HFFc6 (cell line): Measurements from ENCODE around the gene CEP76. TPM values are rescaled to one million over a fixed set of nuclear protein-coding genes. Genes with fewer than 3 reads are reported as not detected.

Experiments
- DNase-seq: peaks from one replicate; pipeline ENCODE4 v3.0.0-alpha.2; 2018
- H3K27ac Mint-ChIP-seq: 2 replicates; pipeline ENCODE4 v1.8.0; 2020; ENCODE audit warnings: mild to moderate bottlenecking, mixed read lengths
- H3K27me3 Mint-ChIP-seq: 2 replicates; pipeline ENCODE4 v1.8.0; 2021; ENCODE audit warnings: mild to moderate bottlenecking, moderate library complexity, mixed read lengths; ENCODE audit not compliant: insufficient read depth
- H3K36me3 Mint-ChIP-seq: 2 replicates; pipeline ENCODE4 v1.8.0; 2021; ENCODE audit warnings: low read depth, mixed read lengths
- H3K4me1 Mint-ChIP-seq: 2 replicates; pipeline ENCODE4 v1.8.0; 2020; ENCODE audit warnings: low read depth, mixed read lengths
- H3K4me3 Mint-ChIP-seq: 2 replicates; pipeline ENCODE4 v1.8.0; 2020; ENCODE audit warnings: mild to moderate bottlenecking, moderate library complexity, mixed read lengths
- H3K9me3 Mint-ChIP-seq: 2 replicates; pipeline ENCODE4 v1.8.0; 2020; ENCODE audit warnings: mild to moderate bottlenecking, mixed read lengths
- total RNA-seq, 6 experiments: library from RNA; stranded (reverse); fragmentation: NEBNext Ultra II Directional; extraction: Animal tissue kit (Norgen Biotek cat#: 25700); gene quantifications; 2 replicates in 1 of 6; 3 replicates in 5 of 6; pipeline ENCODE4 v1.2.3, GENCODE V29; 2021
- TF ChIP-seq, protein P1 (sequence below): fragments of 200-600 bp; sonication (generic); IDR thresholded peaks from 2 replicates; pipeline ENCODE4 v1.5.0; 2021; ENCODE audit warnings: antibody characterized with exemption, mild to moderate bottlenecking

The CEP76 gene
- total RNA-seq, 6 experiments from 2014 or later = 5.5 to 8.0 (median 7.6) TPM

DNA sequence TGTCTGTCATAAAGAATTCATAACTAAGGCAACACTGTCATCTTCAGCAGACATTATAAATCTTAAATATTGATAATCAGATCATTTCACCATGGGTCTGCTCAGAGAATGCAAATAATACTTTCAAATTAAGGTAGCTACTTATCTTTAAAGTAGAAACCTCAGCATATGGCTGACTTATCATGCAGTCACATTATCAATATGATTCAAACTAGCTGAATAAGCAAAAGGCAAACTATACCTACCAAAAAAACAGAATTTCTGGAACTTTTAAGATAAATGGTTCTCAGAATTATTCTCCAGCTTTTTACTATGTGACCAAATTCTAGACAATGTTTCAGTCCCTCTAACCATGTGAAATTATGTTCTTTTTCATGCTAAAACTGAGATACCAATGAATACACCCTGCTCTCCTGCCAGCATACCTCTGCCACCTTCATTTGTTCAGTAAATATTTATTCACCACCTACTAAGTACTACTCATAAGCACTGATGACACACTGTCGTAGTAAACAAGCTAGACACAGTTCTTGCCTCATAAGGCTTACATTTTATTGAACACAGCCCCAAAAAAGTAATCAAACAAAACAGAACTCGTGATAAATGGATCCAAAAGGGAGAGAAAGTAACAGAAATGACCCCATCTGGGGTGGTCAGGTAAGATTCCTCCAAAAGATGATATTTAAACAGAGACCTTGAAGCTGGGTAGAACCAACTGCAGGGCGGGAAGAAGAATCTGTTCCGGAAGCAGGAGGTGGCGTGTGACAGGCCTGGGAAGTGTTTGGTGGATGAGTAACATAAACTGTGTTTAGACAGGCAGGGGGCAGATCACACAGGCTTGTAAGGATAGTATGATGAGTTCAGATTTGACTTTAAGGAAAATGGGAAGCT is 62.3 kb downstream of the CEP76 start:
- H3K27me3 Mint-ChIP-seq = peaks cover 1% of the 10 kb centered on the region; the same call in 1 of the 2 replicates
- peak; percentile 77 for DNase-seq

DNA sequence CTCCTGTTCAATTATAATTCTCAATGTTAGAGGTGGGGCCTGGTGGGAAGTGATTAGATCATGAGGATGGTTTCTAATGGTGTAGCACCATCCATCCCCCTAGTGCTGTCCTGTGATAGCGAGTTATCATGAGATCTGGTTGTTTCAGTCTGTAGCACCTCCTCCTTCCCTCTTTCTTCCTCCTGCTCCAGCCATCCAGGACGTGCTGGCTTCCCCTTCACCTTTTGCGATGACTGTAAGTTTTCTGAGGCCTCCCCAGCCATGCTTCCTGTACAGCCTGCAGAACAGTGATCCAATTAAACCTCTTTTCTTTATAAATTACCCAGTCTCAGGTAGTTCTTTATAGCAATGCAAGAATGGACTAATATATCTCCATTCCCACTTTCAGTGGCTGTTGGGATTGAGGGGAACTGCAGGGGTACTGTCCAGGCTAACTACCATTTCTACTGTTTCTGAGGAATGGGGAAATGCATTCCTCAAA is 63.8 kb downstream of the CEP76 start:
- Mint-ChIP-seq H3K27me3 (peaks cover 1% of the 10 kb centered on the region; the same call in 1 of the 2 replicates), H3K4me3 (peak overlapping the region; percentile 4; the same call in 1 of the 2 replicates), H3K9me3 (no peaks in the 10 kb centered on the region), H3K27ac (peak overlapping the region; percentile 90), H3K4me1 (peaks cover 61% of the 10 kb centered on the region), H3K36me3 (peaks cover 4% of the 10 kb centered on the region)
- DNase-seq = no peak
- TF ChIP-seq, protein P1, sequence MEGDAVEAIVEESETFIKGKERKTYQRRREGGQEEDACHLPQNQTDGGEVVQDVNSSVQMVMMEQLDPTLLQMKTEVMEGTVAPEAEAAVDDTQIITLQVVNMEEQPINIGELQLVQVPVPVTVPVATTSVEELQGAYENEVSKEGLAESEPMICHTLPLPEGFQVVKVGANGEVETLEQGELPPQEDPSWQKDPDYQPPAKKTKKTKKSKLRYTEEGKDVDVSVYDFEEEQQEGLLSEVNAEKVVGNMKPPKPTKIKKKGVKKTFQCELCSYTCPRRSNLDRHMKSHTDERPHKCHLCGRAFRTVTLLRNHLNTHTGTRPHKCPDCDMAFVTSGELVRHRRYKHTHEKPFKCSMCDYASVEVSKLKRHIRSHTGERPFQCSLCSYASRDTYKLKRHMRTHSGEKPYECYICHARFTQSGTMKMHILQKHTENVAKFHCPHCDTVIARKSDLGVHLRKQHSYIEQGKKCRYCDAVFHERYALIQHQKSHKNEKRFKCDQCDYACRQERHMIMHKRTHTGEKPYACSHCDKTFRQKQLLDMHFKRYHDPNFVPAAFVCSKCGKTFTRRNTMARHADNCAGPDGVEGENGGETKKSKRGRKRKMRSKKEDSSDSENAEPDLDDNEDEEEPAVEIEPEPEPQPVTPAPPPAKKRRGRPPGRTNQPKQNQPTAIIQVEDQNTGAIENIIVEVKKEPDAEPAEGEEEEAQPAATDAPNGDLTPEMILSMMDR = no peak

More for the DNA sequence above, 62.3 kb downstream of the CEP76 start:
- H3K27ac Mint-ChIP-seq = peak overlapping the region; percentile 84
- peaks cover 77% of the 10 kb centered on the region for H3K4me1 Mint-ChIP-seq
- TF ChIP-seq, protein P1 = no peak; the same call in 1 of the 2 replicates
- H3K4me3 Mint-ChIP-seq = peak overlapping the region; percentile 69
- H3K9me3 Mint-ChIP-seq = no peaks in the 10 kb centered on the region
- H3K36me3 Mint-ChIP-seq = peaks cover 4% of the 10 kb centered on the region

DNA sequence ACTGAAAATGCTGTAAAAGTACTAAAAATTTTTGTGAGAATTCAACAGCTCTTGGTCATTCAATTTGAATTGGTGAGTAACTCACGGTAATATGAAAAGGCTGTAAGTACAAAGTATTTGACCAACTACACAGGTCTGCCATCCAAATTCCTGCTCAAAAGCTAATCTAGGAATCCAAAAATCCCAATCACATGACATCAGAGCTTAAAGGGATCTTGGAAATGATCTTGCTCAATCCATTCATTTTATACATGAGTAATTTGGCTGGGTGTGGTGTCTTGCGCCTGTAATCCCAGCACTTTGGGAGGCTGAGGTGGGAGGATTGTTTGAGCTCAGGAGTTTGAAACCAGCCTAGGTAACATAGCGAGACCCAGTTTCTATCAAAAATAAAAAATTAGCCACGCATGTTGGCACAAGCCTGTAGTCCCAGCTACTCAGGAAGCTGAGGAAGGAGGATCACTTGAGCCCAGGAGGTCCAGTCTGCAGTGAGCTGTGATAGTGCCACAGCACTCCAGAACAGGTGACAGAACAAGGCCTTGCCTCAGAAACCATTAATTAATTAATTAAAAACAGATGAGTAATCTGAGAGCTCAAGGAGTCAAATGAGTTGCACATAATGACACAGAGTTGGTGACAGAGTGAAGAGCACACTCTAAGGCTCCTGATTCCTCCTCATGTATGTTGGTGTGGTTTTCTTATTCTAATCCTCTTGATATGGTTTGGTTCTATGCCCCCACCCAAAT is 64.5 kb downstream of the CEP76 start:
- Mint-ChIP-seq H3K27ac (peak overlapping the region; percentile 90), H3K4me3 (peak overlapping the region; percentile 43; the same call in 1 of the 2 replicates), H3K36me3 (peaks cover 4% of the 10 kb centered on the region), H3K27me3 (peaks cover 1% of the 10 kb centered on the region; the same call in 1 of the 2 replicates), H3K9me3 (no peaks in the 10 kb centered on the region), H3K4me1 (peaks cover 55% of the 10 kb centered on the region)
- TF ChIP-seq, protein P1 = no peak
- peak; percentile 68 for DNase-seq

DNA sequence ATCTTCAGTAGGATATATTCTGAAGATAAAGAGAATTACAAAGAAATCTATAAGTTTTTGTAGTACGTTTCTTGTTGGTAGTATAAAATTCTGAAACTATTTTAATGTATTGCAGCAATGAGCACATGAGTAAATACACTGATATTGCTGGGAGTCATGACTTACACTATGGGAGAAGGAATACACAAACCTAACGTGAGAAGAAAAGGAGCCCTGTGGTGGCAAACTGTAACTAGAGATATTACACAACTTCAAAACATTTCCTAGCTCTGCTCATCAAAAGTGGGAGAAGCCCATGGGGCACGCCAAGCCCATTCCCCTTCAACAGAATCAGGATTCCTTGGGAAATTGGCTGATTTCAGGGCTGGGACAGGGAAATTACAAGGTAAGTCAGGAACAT is 65.1 kb downstream of the CEP76 start:
- no peaks in the 10 kb centered on the region for H3K9me3 Mint-ChIP-seq
- peaks cover 49% of the 10 kb centered on the region for H3K4me1 Mint-ChIP-seq
- H3K4me3 Mint-ChIP-seq = no peak overlapping the region
- peaks cover 1% of the 10 kb centered on the region; the same call in 1 of the 2 replicates for H3K27me3 Mint-ChIP-seq
- peaks cover 4% of the 10 kb centered on the region for H3K36me3 Mint-ChIP-seq
- peak overlapping the region; percentile 90 for H3K27ac Mint-ChIP-seq
- no peak for DNase-seq
- TF ChIP-seq, protein P1 = no peak

DNA sequence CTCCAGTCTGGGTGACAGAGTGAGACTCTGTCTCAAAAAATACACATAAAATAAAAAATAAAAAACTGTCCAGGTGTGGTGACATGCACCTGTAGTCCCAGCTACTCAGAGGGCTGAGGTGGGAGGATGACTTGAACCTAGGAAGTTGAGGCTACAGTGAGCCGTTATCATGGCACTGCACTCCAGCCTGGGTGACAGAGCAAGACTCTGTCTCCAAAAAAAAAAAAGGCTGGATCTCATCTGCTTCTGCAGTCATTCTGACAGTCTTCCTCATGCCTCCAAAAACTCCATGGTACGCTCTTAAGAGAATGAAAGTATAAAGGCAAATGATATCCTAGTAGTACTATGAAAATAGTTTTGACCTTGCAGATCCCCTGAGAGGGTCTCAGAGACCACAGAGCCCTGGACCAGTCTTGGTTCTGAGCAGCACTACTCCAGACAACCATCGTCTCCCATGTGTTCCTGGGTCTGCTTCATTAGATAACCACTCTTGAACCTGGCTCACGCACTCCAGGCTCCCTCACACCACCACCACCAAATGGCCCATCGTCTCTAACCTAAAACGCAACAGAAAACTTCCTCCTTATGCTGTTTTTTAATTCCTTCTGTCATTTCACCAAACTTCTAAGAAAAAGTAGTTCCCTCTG is 70.6 kb downstream of the CEP76 start:
- TF ChIP-seq, protein P1 = no peak
- no peaks in the 10 kb centered on the region for H3K27me3 Mint-ChIP-seq
- peaks cover 40% of the 10 kb centered on the region for H3K4me1 Mint-ChIP-seq
- no peak overlapping the region for H3K27ac Mint-ChIP-seq
- peaks cover 7% of the 10 kb centered on the region for H3K36me3 Mint-ChIP-seq
- H3K9me3 Mint-ChIP-seq = peaks cover 6% of the 10 kb centered on the region
- no peak overlapping the region for H3K4me3 Mint-ChIP-seq
- DNase-seq = no peak
